ENCODE data around the gene PUM2.

PUM2 gene

GRCh38 chr2:20313659-20314058 is 37.0 kb downstream of the PUM2 start:
- peaks cover 61% of the 10 kb centered on the region for H3K79me2 ChIP-seq (ENCODE audit: low read length)
- H3K27me3 ChIP-seq (ENCODE audit: low read depth, low read length): no peaks in the 10 kb centered on the region
- no peak overlapping the region for H3K9ac ChIP-seq (ENCODE audit: low read length)
- H4K20me1 ChIP-seq (ENCODE audit: insufficient read depth, low read length): peaks cover 12% of the 10 kb centered on the region
- no peak overlapping the region for H2AFZ ChIP-seq (ENCODE audit: low read depth, low read length)
- H3K36me3 ChIP-seq (replicated peaks; ENCODE audit: low read depth, low read length): peaks cover 59% of the 10 kb centered on the region
- H3K27ac ChIP-seq (ENCODE audit: low read length): no peak overlapping the region
- H3K4me3 ChIP-seq (ENCODE audit: low read length): no peak overlapping the region
- H3K4me1 ChIP-seq (ENCODE audit: low read length): no peaks in the 10 kb centered on the region
- no peaks in the 10 kb centered on the region for H3K9me3 ChIP-seq (ENCODE audit: insufficient read depth, low read length)
- TF ChIP-seq CTCF (IDR thresholded peaks at IDR 0.05; ENCODE audit: low read depth, low read length): no peak
- TF ChIP-seq EZH2phosphoT487 (IDR thresholded peaks at IDR 0.05; ENCODE audit: low read depth): no peak
- no peak overlapping the region for H3K4me2 ChIP-seq (ENCODE audit: low read length)

- peaks cover 4% of the 10 kb centered on the region for H4K20me1 ChIP-seq (ENCODE audit: insufficient read depth, low read length)
- TF ChIP-seq EZH2phosphoT487 (IDR thresholded peaks at IDR 0.05; ENCODE audit: low read depth) (no peak), CTCF (IDR thresholded peaks at IDR 0.05; ENCODE audit: low read depth, low read length) (no peak)
- no peaks in the 10 kb centered on the region for H3K4me1 ChIP-seq (ENCODE audit: low read length)
- no peak overlapping the region for H3K4me2 ChIP-seq (ENCODE audit: low read length)
- H3K9ac ChIP-seq (ENCODE audit: low read length): no peak overlapping the region
- no peak overlapping the region for H3K4me3 ChIP-seq (ENCODE audit: low read length)
- H3K79me2 ChIP-seq (ENCODE audit: low read length): peaks cover 62% of the 10 kb centered on the region
- H3K27me3 ChIP-seq (ENCODE audit: low read depth, low read length): no peaks in the 10 kb centered on the region
- no peak overlapping the region for H2AFZ ChIP-seq (ENCODE audit: low read depth, low read length)
- peaks cover 52% of the 10 kb centered on the region for H3K36me3 ChIP-seq (replicated peaks; ENCODE audit: low read depth, low read length)
- H3K9me3 ChIP-seq (ENCODE audit: insufficient read depth, low read length): no peaks in the 10 kb centered on the region
- no peak overlapping the region for H3K27ac ChIP-seq (ENCODE audit: low read length)
These were observed 41.6 kb downstream of the PUM2 start for GRCh38 chr2:20309001-20309400.

GRCh38 chr2:20307311-20307710 is 43.3 kb downstream of the PUM2 start:
- peaks cover 68% of the 10 kb centered on the region for H3K79me2 ChIP-seq (ENCODE audit: low read length)
- H3K9me3 ChIP-seq (ENCODE audit: insufficient read depth, low read length): no peaks in the 10 kb centered on the region
- no peak overlapping the region for H3K27ac ChIP-seq (ENCODE audit: low read length)
- no peak overlapping the region for H3K9ac ChIP-seq (ENCODE audit: low read length)
- TF ChIP-seq CTCF (IDR thresholded peaks at IDR 0.05; ENCODE audit: low read depth, low read length): no peak
- no peak for TF ChIP-seq EZH2phosphoT487 (IDR thresholded peaks at IDR 0.05; ENCODE audit: low read depth)
- H4K20me1 ChIP-seq (ENCODE audit: insufficient read depth, low read length): peaks cover 13% of the 10 kb centered on the region
- H3K27me3 ChIP-seq (ENCODE audit: low read depth, low read length): no peaks in the 10 kb centered on the region
- H3K4me3 ChIP-seq (ENCODE audit: low read length): no peak overlapping the region
- H3K4me1 ChIP-seq (ENCODE audit: low read length): no peaks in the 10 kb centered on the region
- no peak overlapping the region for H3K4me2 ChIP-seq (ENCODE audit: low read length)
- peaks cover 63% of the 10 kb centered on the region for H3K36me3 ChIP-seq (replicated peaks; ENCODE audit: low read depth, low read length)
- H2AFZ ChIP-seq (ENCODE audit: low read depth, low read length): no peak overlapping the region

- H3K9ac ChIP-seq (ENCODE audit: low read length): no peak overlapping the region
These were observed 46.2 kb downstream of the PUM2 start for GRCh38 chr2:20304411-20304810.

More at GRCh38 chr2:20304411-20304810, 46.2 kb downstream of the PUM2 start:
- Histone ChIP-seq H3K4me3 (ENCODE audit: low read length) (no peak overlapping the region), H3K4me2 (ENCODE audit: low read length) (no peak overlapping the region), H3K27ac (ENCODE audit: low read length) (no peak overlapping the region), H3K79me2 (ENCODE audit: low read length) (peaks cover 70% of the 10 kb centered on the region), H3K4me1 (ENCODE audit: low read length) (no peaks in the 10 kb centered on the region), H2AFZ (ENCODE audit: low read depth, low read length) (no peak overlapping the region), H3K9me3 (ENCODE audit: insufficient read depth, low read length) (no peaks in the 10 kb centered on the region), H3K27me3 (ENCODE audit: low read depth, low read length) (no peaks in the 10 kb centered on the region), H3K36me3 (replicated peaks; ENCODE audit: low read depth, low read length) (peaks cover 46% of the 10 kb centered on the region), H4K20me1 (ENCODE audit: insufficient read depth, low read length) (peaks cover 14% of the 10 kb centered on the region)
- TF ChIP-seq EZH2phosphoT487 (IDR thresholded peaks at IDR 0.05; ENCODE audit: low read depth) (no peak), CTCF (IDR thresholded peaks at IDR 0.05; ENCODE audit: low read depth, low read length) (no peak)

Data from OCI-LY3 (cell line).